WI38 (cell line): ENCODE results near the gene MAML3.

Source experiments
- H3K4me3 ChIP-seq: 2 replicates; pipeline ENCODE4 v1.5.1; 2011; ENCODE audit warnings: low read depth, mild to moderate bottlenecking, control low read depth, low read length
- CTCF ChIP-seq: IDR thresholded peaks from 2 replicates; pipeline ENCODE4 v1.5.1; 2012; ENCODE audit warnings: low read depth, mild to moderate bottlenecking, control low read depth, low read length

MAML3 gene

GRCh38 chr4:139808808-139809756 is 344.9 kb downstream of the MAML3 start:
- no peak for TF ChIP-seq CTCF
- no peak overlapping the region for H3K4me3 ChIP-seq

GRCh38 chr4:139808381-139808807 is 345.6 kb downstream of the MAML3 start:
- TF ChIP-seq CTCF, result no peak
- H3K4me3 ChIP-seq, result no peak overlapping the region

- no peak overlapping the region for H3K4me3 ChIP-seq
- TF ChIP-seq CTCF, result no peak
These were observed 346.5 kb downstream of the MAML3 start for GRCh38 chr4:139807483-139807882.

GRCh38 chr4:139806929-139807328 is 347.1 kb downstream of the MAML3 start:
- no peak for TF ChIP-seq CTCF
- no peak overlapping the region for H3K4me3 ChIP-seq

GRCh38 chr4:139802931-139803330 is 351.1 kb downstream of the MAML3 start:
- no peak for TF ChIP-seq CTCF
- no peak overlapping the region for H3K4me3 ChIP-seq

- no peak for TF ChIP-seq CTCF
- H3K4me3 ChIP-seq, result no peak overlapping the region
These were observed 351.5 kb downstream of the MAML3 start for GRCh38 chr4:139802488-139802887.

- no peak for TF ChIP-seq CTCF
- H3K4me3 ChIP-seq, result no peak overlapping the region
These were observed 352.1 kb downstream of the MAML3 start for GRCh38 chr4:139801895-139802294.
